AG09309 (cell line): ENCODE measurements around the gene ATPAF1.

ENCODE experiments used
- DNase-seq: peaks from one replicate; pipeline ENCODE4 v3.0.0-alpha.2; 2010; ENCODE audit warnings: low read depth
- H3K4me3 ChIP-seq: 2 replicates; pipeline ENCODE4 v1.5.1; 2011; ENCODE audit warnings: mild to moderate bottlenecking, low read depth, low read length, moderate library complexity; ENCODE audit not compliant: control insufficient read depth
- TF ChIP-seq, protein P1 (sequence below): IDR thresholded peaks from 2 replicates; pipeline ENCODE4 v1.5.1; 2011; ENCODE audit warnings: mild to moderate bottlenecking, low read depth, low read length, inconsistent platforms; ENCODE audit not compliant: insufficient read depth, control insufficient read depth; ENCODE audit errors: missing control alignments

ATPAF1 gene

GRCh38 chr1:46617108-46617800 lies 50.9 kb downstream of the ATPAF1 start:
- TF ChIP-seq, protein P1, sequence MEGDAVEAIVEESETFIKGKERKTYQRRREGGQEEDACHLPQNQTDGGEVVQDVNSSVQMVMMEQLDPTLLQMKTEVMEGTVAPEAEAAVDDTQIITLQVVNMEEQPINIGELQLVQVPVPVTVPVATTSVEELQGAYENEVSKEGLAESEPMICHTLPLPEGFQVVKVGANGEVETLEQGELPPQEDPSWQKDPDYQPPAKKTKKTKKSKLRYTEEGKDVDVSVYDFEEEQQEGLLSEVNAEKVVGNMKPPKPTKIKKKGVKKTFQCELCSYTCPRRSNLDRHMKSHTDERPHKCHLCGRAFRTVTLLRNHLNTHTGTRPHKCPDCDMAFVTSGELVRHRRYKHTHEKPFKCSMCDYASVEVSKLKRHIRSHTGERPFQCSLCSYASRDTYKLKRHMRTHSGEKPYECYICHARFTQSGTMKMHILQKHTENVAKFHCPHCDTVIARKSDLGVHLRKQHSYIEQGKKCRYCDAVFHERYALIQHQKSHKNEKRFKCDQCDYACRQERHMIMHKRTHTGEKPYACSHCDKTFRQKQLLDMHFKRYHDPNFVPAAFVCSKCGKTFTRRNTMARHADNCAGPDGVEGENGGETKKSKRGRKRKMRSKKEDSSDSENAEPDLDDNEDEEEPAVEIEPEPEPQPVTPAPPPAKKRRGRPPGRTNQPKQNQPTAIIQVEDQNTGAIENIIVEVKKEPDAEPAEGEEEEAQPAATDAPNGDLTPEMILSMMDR: no peak
- no peak for DNase-seq
- H3K4me3 ChIP-seq: peak overlapping the region; percentile 76

GRCh38 chr1:46616277-46617107 lies 51.7 kb downstream of the ATPAF1 start, which contains the start of gene MOB3C:
TSS of gene MOB3C (minus strand) at chr1:46616811. CDS start at chr1:46613321, 3,490 bp downstream.
- peak within 1 kb of the TSS; percentile 76 for H3K4me3 ChIP-seq
- TF ChIP-seq, protein P1: no peak
- DNase-seq: peak; percentile 40

- H3K4me3 ChIP-seq: peak overlapping the region; percentile 76
- TF ChIP-seq, protein P1: no peak
- no peak for DNase-seq
Measured at GRCh38 chr1:46615735-46616134, 52.4 kb downstream of the ATPAF1 start.

DNA sequence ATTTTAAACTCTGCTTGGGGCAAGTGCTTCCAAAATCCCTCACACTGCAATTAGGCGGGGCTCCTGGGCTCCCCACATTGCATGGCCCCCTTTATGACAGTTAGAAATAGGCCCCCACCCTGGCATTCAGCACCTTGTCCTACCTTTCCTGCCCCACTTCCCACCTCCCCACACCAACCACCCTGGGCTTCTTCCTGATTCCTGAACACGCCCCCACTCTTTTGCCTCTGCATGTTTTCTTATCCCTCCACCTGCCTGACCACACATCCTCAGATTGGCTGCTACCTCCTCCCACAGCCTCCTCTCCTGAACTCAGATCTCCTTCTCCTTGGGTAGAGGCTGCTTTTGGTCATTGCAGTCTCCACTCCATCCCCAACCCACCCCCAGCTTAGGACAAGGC lies 53.1 kb downstream of the ATPAF1 start:
- DNase-seq: no peak
- H3K4me3 ChIP-seq: no peak overlapping the region
- TF ChIP-seq, protein P1: no peak

- no peak for DNase-seq
- H3K4me3 ChIP-seq: no peak overlapping the region
- TF ChIP-seq, protein P1: no peak
Measured at GRCh38 chr1:46614604-46614984, 53.6 kb downstream of the ATPAF1 start.

GRCh38 chr1:46613661-46614603 lies 54.2 kb downstream of the ATPAF1 start:
- TF ChIP-seq, protein P1: no peak
- H3K4me3 ChIP-seq: no peak overlapping the region
- no peak for DNase-seq
